Mononuclear cell (primary cell): ENCODE results near the gene GLRX3. TPM values are rescaled to one million over a fixed set of nuclear protein-coding genes. Genes with fewer than 3 reads are reported as not detected.

Source experiments
- H3K27me3 ChIP-seq: 2 replicates; pipeline ENCODE4 v1.6.0; 2011; ENCODE audit warnings: low read length, control low read depth; ENCODE audit not compliant: insufficient read depth
- H3K4me1 ChIP-seq: 2 replicates; pipeline ENCODE4 v1.5.1; 2011; ENCODE audit warnings: mild to moderate bottlenecking, low read length, control low read depth; ENCODE audit not compliant: insufficient read depth
- H3K4me3 ChIP-seq: 2 replicates; pipeline ENCODE4 v1.5.1; 2011; ENCODE audit warnings: mild to moderate bottlenecking, low read length, moderate library complexity
- H3K9me3 ChIP-seq: 2 replicates; pipeline ENCODE4 v1.5.1; 2011; ENCODE audit warnings: low read depth, mild to moderate bottlenecking, control low read depth, low read length
- total RNA-seq: library from RNA; depleted of rRNA; stranded (reverse); fragments of >200 nt; gene quantifications from one replicate; pipeline ENCODE4 v1.2.3, GENCODE V29; 2012

The GLRX3 gene
- total RNA-seq, 1 donor = 34.1 TPM

- Histone ChIP-seq H3K4me3 (no peak overlapping the region), H3K9me3 (no peaks in the 10 kb centered on the region), H3K27me3 (no peaks in the 10 kb centered on the region)
Measured at GRCh38 chr10:130167193-130167592, 31.0 kb downstream of the GLRX3 start.

DNA sequence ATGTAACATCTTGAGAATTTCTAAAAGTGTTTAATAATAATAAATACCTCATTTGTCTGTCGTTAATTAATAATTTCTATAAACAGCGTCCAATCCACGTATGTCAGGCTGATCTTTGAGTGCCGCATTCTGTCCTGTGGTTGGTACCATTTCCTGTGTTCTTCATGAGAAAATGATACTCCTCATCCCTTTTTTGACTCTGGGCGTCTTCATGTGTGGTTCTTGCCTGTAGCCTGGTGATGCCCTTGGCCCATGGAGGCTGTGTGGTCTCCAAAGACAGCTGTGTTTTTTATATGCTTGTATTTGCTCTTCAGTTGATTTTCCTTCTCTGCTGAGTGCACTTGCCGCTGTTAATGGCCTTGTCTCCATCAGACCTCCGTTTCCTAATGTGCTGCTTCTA, 31.5 kb downstream of the GLRX3 start:
- no peaks in the 10 kb centered on the region for H3K9me3 ChIP-seq
- H3K4me1 ChIP-seq = peaks cover 11% of the 10 kb centered on the region
- H3K4me3 ChIP-seq = no peak overlapping the region
- no peaks in the 10 kb centered on the region for H3K27me3 ChIP-seq

More at GRCh38 chr10:130167193-130167592, 31.0 kb downstream of the GLRX3 start:
- peaks cover 11% of the 10 kb centered on the region for H3K4me1 ChIP-seq

DNA sequence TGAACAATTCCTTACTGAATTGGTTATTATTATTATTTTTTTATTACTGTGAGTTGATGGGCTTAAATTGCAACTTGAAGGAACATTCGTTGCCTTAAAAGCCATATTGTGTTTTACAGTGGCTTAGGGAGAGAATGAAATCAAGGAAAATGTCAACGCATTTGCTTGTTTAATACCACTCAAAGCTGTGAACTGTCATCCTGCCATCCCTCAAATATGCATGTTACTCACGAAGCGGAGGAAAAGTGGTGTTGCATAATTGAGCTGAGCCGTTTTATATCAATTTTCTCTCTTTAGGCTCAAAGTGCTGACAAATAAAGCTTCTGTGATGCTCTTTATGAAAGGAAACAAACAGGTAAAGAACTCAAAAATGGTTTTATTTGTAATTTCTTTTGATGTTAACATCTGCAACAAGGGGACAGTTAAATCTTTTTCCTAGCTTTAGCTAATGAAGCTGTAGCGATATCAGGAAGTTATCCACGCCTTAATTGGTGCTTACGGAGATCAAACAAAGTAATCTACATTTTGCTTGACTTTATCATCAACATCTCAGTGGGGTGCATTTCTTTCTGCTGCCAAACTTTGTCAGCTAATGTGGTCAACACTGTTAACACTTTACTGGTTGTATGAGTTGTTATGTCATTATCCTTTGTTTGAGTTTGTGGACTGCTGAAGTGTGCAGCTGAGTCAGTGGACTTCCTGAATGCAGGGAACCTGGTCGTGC, 33.1 kb downstream of the GLRX3 start:
- peaks cover 11% of the 10 kb centered on the region for H3K4me1 ChIP-seq
- H3K9me3 ChIP-seq = no peaks in the 10 kb centered on the region
- no peaks in the 10 kb centered on the region for H3K27me3 ChIP-seq
- H3K4me3 ChIP-seq = no peak overlapping the region

DNA sequence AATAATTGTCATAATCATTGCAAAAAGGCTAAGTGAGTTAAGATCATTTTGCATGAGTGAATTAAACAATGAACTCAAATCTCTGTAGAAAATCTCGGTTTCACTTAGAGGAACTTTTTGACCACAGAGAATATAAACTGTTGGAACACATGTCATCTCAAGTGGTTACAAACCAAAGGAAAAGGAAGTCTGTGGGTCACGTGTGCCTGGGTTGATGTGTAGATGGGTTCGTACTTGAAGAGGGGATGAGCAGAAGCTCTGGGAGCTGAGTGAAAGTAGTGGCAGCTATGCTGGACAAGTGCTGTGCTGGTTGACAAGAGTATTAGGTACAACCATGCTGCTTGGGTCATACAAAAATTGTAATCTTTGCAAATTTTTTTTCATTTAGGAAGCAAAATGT, 35.0 kb downstream of the GLRX3 start:
- no peaks in the 10 kb centered on the region for H3K9me3 ChIP-seq
- no peak overlapping the region for H3K4me3 ChIP-seq
- H3K27me3 ChIP-seq = no peaks in the 10 kb centered on the region
- peaks cover 11% of the 10 kb centered on the region for H3K4me1 ChIP-seq

GRCh38 chr10:130174328-130174727, 38.1 kb downstream of the GLRX3 start:
- H3K4me1 ChIP-seq = peaks cover 11% of the 10 kb centered on the region

GRCh38 chr10:130175074-130175473, 38.9 kb downstream of the GLRX3 start:
- no peaks in the 10 kb centered on the region for H3K27me3 ChIP-seq
- peaks cover 11% of the 10 kb centered on the region for H3K4me1 ChIP-seq
- H3K9me3 ChIP-seq = no peaks in the 10 kb centered on the region
- H3K4me3 ChIP-seq = no peak overlapping the region

More at GRCh38 chr10:130174328-130174727, 38.1 kb downstream of the GLRX3 start:
- Histone ChIP-seq H3K9me3 (no peaks in the 10 kb centered on the region), H3K4me3 (no peak overlapping the region), H3K27me3 (no peaks in the 10 kb centered on the region)

- no peaks in the 10 kb centered on the region for H3K27me3 ChIP-seq
- no peaks in the 10 kb centered on the region for H3K4me1 ChIP-seq
- H3K4me3 ChIP-seq = no peak overlapping the region
- no peaks in the 10 kb centered on the region for H3K9me3 ChIP-seq
Measured at GRCh38 chr10:130177250-130177649, 41.1 kb downstream of the GLRX3 start.

- no peak overlapping the region for H3K4me3 ChIP-seq
- no peaks in the 10 kb centered on the region for H3K27me3 ChIP-seq
- H3K4me1 ChIP-seq = no peaks in the 10 kb centered on the region
- no peaks in the 10 kb centered on the region for H3K9me3 ChIP-seq
Measured at GRCh38 chr10:130179640-130180039, 43.4 kb downstream of the GLRX3 start.

GRCh38 chr10:130180416-130180815, 44.2 kb downstream of the GLRX3 start:
- no peaks in the 10 kb centered on the region for H3K9me3 ChIP-seq
- H3K27me3 ChIP-seq = no peaks in the 10 kb centered on the region
- no peak overlapping the region for H3K4me3 ChIP-seq

DNA sequence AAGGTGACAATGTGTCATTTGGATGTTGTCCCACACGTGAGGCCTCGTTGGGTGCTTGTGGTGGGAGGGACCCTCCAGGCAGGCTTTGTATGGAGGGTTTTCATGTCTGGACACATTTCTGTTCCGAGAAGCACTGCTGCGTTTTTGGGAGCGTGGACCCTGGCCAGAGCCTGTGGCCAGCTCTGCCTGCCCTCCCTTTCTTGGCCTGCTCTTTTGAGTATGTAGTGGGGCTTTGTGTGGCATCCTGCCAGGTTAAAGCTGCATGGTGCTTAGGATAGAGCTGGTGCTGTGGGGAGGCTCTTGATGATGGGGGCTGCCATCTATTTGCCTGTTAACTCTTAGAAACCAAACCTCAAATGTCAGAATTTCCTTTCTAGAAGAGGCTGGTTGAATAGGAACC, 45.7 kb downstream of the GLRX3 start:
- Histone ChIP-seq H3K27me3 (no peaks in the 10 kb centered on the region), H3K4me3 (no peak overlapping the region), H3K9me3 (no peaks in the 10 kb centered on the region), H3K4me1 (no peaks in the 10 kb centered on the region)

More at GRCh38 chr10:130180416-130180815, 44.2 kb downstream of the GLRX3 start:
- no peaks in the 10 kb centered on the region for H3K4me1 ChIP-seq

- H3K4me1 ChIP-seq = peaks cover 8% of the 10 kb centered on the region
- no peak overlapping the region for H3K4me3 ChIP-seq
- peaks cover 2% of the 10 kb centered on the region for H3K27me3 ChIP-seq
- no peaks in the 10 kb centered on the region for H3K9me3 ChIP-seq
Measured at GRCh38 chr10:130185591-130185990, 49.4 kb downstream of the GLRX3 start.

DNA sequence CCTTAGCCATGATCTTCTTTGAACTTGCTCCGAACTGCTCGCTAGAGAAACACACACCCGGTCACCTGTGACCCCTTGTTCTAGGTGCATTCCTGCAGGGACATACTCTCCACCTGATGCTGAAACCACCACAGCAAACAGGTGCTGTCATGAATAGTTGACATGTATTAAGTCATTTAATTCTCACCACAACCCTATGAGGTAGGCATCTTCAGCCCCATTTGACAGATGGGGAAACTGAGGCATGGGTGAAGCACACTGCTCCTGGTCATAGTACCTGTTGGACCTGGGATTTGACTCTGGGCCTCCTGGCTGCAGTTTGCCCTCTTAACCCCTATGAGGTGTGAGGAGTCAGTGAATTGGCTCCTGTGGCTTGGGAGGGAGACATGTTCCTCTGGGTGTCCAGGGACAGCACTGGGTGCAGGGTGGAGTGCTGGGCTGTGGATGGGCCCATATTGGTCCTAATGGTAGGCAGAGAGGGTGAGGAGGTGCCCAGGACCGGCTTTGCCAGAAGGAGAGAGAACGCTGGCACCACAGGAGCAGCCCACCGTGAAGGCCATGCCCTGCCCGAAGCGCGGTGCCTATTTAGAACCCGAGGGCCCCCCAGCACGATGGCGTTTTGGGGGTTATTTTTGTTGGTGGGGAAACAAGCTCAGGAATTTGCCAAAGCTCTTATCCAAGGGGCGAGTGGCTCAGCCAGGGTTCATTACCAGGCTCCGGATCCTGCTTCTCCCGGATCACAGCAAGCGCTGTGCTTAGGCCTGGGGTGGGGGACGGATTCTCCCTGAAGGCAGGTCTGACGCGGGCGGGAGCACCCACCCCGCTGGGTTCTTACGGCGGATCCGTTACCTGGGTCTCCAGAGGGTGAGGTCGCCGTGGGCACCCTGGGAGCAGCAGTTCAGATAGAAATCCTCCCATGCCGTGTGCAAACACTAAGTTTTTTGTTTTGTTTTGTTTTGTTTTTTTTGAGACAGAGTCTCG, 52.3 kb downstream of the GLRX3 start:
- no peaks in the 10 kb centered on the region for H3K9me3 ChIP-seq
- peaks cover 11% of the 10 kb centered on the region for H3K4me1 ChIP-seq
- peaks cover 7% of the 10 kb centered on the region for H3K27me3 ChIP-seq
- no peak overlapping the region for H3K4me3 ChIP-seq

DNA sequence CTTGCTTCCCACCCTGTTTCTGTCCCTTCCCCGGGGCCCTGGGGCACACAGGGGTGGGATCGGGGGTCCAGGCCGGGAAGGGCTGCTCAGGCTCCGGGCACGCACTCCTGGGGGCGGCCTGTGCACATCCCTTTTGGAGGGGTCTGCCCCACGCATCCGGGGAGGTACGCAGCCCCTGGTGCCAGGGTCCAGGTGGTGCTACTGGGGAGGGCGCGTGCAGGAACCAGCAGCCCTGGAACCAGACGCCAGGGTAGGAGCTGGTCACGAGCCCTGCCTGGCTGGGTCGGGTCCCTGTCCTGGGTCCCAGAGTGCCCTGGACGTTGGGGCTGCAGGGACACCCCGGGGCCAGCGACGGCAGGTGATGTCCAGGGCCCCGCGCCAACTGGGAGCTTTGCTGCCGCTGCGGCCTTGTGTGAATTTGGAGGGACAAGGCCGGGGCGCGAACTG, 53.4 kb downstream of the GLRX3 start:
- Histone ChIP-seq H3K4me1 (peaks cover 11% of the 10 kb centered on the region), H3K4me3 (no peak overlapping the region), H3K27me3 (peaks cover 7% of the 10 kb centered on the region), H3K9me3 (no peaks in the 10 kb centered on the region)

- Histone ChIP-seq H3K9me3 (no peaks in the 10 kb centered on the region), H3K27me3 (peaks cover 7% of the 10 kb centered on the region), H3K4me1 (peaks cover 11% of the 10 kb centered on the region), H3K4me3 (peak overlapping the region; percentile 8)
Measured at GRCh38 chr10:130190055-130190736, 54.0 kb downstream of the GLRX3 start.

DNA sequence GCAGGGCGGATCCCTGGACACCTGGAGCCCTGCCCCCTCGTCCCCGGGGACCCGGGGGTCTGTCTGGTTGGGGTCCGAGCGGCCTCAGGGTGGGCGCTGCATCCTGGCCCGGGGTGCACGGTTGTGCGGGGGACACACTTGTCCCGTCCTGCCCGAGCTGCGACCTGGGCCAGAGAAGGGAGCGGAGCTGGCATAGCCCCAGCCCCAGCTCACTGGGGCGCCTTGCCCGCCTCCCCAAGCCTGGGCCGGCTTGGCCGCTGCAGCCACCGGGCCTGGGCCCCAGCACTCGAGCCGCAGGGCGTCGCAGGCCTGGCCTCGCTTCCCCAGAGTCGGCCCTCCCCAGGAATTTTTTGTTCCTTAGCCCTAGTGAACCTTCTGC, 54.5 kb downstream of the GLRX3 start:
- H3K4me1 ChIP-seq = peaks cover 11% of the 10 kb centered on the region
- no peak overlapping the region for H3K4me3 ChIP-seq
- H3K9me3 ChIP-seq = no peaks in the 10 kb centered on the region
- peaks cover 7% of the 10 kb centered on the region for H3K27me3 ChIP-seq
